Measurements from ENCODE around the gene CACNA2D2.
A peak's percentile ranks its signal among the peaks of the same experiment; 100 is the strongest.

The CACNA2D2 gene

GRCh38 chr3:50340448-50341329 is 162.7 kb downstream of the CACNA2D2 start, which contains the start of gene RASSF1:
RASSF1 (minus strand) TSS chr3:50340836; CDS start chr3:50340805, 31 bp downstream.
- DNase-seq: no peak

GRCh38 chr3:50340147-50340447 is 163.3 kb downstream of the CACNA2D2 start:
- DNase-seq: no peak

GRCh38 chr3:50339485-50340146 is 163.8 kb downstream of the CACNA2D2 start:
- no peak for DNase-seq

GRCh38 chr3:50338965-50339364 is 164.5 kb downstream of the CACNA2D2 start:
- no peak for DNase-seq

GRCh38 chr3:50337175-50337861 is 166.1 kb downstream of the CACNA2D2 start:
- DNase-seq: peak; percentile 81

GRCh38 chr3:50336452-50337174 is 166.8 kb downstream of the CACNA2D2 start:
- no peak for DNase-seq

GRCh38 chr3:50334339-50335075 is 168.9 kb downstream of the CACNA2D2 start:
- no peak for DNase-seq

GRCh38 chr3:50333744-50334328 is 169.6 kb downstream of the CACNA2D2 start:
- DNase-seq: no peak

GRCh38 chr3:50331364-50331907 is 172.0 kb downstream of the CACNA2D2 start:
- DNase-seq: no peak

- DNase-seq: no peak
Observed at GRCh38 chr3:50330330-50330729, 173.1 kb downstream of the CACNA2D2 start.

- peak; percentile 54 for DNase-seq
Observed at GRCh38 chr3:50327943-50328691, 175.3 kb downstream of the CACNA2D2 start, which contains the start of gene TUSC2. TUSC2 (minus strand) TSS chr3:50328223; CDS start chr3:50328099, 124 bp downstream.

GRCh38 chr3:50327129-50327528 is 176.3 kb downstream of the CACNA2D2 start:
- DNase-seq: no peak

GRCh38 chr3:50326182-50326541 is 177.3 kb downstream of the CACNA2D2 start:
- no peak for DNase-seq

GRCh38 chr3:50325497-50326181 is 177.8 kb downstream of the CACNA2D2 start:
- no peak for DNase-seq

GRCh38 chr3:50325113-50325480 is 178.3 kb downstream of the CACNA2D2 start:
- DNase-seq: no peak

- DNase-seq: no peak
Observed at GRCh38 chr3:50324351-50325112, 178.9 kb downstream of the CACNA2D2 start.

- DNase-seq: no peak
Observed at GRCh38 chr3:50323614-50324199, 179.7 kb downstream of the CACNA2D2 start.

GRCh38 chr3:50323092-50323600 is 180.3 kb downstream of the CACNA2D2 start:
- DNase-seq: no peak
